ENCODE results near the gene SAMD4A. TPM values are rescaled to one million over a fixed set of nuclear protein-coding genes. Genes with fewer than 3 reads are reported as not detected.

SAMD4A gene
- polyA plus RNA-seq, 3 donors, result 3.2 to 8.6 (median 4.2) TPM

DNA sequence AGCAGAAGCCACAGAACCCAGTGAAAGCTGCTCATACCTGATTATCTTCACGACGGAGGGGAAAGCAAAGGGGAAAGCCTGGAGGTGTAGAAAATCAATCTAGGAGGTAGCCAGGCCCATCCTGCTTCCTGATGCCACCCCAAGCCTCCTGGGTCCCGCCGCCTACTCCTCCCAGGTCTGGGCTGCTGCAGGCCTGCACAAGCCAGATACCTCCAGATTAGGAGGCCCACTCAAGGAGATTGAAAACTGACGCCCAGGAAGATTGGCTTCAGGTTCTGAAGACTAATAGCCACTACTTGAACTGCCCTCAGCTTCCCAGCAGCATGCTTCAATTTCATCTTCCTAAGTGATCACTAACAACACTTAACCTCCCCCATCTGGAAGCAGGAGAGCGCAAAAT lies 248.6 kb downstream of the SAMD4A start:
- DNase-seq, result no peak
- no peaks in the 10 kb centered on the region for H3K36me3 Mint-ChIP-seq
- no peak overlapping the region for H2AFZ ChIP-seq (ENCODE audit: insufficient read depth, low read depth, low read length, poor library complexity, severe bottlenecking)
- H3K9me3 Mint-ChIP-seq, result no peaks in the 10 kb centered on the region
- no peak overlapping the region for H3K4me3 ChIP-seq (replicated peaks in 1 of 3; ENCODE audit: low read depth in 2 of 3, low read length in 3 of 3)
- H3K36me3 ChIP-seq (replicated peaks in 1 of 2; ENCODE audit: control insufficient read depth in 1 of 2, insufficient read depth in 2 of 2, low read length in 2 of 2), result no peaks in the 10 kb centered on the region
- peaks cover 7% of the 10 kb centered on the region for H3K4me1 Mint-ChIP-seq
- H3K9me3 ChIP-seq (replicated peaks in 1 of 2; ENCODE audit: control insufficient read depth in 1 of 2, insufficient read depth in 1 of 2, low read length in 2 of 2), result no peaks in the 10 kb centered on the region
- no peak overlapping the region for H3K27ac Mint-ChIP-seq
- peaks cover 0 to 3% of the 10 kb centered on the region in 2 donors for H3K4me1 ChIP-seq (ENCODE audit: control insufficient read depth in 1 of 2, insufficient read depth in 2 of 2, low read length in 2 of 2)
- 79% methylated on average over 3 of the region's 6 CpGs for WGBS (ENCODE audit: insufficient coverage)
- no peaks in the 10 kb centered on the region for H4K20me1 ChIP-seq (ENCODE audit: insufficient read depth, low read length)
- H3K79me2 ChIP-seq (ENCODE audit: insufficient read depth, low read length), result no peaks in the 10 kb centered on the region
- H3K4me2 ChIP-seq (replicated peaks; ENCODE audit: extremely low read depth, low read length, poor library complexity, severe bottlenecking), result no peak overlapping the region
- TF ChIP-seq, protein P1, sequence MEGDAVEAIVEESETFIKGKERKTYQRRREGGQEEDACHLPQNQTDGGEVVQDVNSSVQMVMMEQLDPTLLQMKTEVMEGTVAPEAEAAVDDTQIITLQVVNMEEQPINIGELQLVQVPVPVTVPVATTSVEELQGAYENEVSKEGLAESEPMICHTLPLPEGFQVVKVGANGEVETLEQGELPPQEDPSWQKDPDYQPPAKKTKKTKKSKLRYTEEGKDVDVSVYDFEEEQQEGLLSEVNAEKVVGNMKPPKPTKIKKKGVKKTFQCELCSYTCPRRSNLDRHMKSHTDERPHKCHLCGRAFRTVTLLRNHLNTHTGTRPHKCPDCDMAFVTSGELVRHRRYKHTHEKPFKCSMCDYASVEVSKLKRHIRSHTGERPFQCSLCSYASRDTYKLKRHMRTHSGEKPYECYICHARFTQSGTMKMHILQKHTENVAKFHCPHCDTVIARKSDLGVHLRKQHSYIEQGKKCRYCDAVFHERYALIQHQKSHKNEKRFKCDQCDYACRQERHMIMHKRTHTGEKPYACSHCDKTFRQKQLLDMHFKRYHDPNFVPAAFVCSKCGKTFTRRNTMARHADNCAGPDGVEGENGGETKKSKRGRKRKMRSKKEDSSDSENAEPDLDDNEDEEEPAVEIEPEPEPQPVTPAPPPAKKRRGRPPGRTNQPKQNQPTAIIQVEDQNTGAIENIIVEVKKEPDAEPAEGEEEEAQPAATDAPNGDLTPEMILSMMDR (IDR thresholded peaks at IDR 0.05), result no peak
- no peak overlapping the region for H3K4me3 Mint-ChIP-seq
- H3K27ac ChIP-seq (ENCODE audit: low read depth in 1 of 2, low read length in 2 of 2), result no peak overlapping the region
- peaks cover 0 to 2% (median 2%) of the 10 kb centered on the region in 3 donors for H3K27me3 Mint-ChIP-seq (ENCODE audit: low read depth in 3 of 3)
- intact Hi-C loops (cut with micrococcal nuclease), result no loop called here
- no peak overlapping the region for H3K9ac ChIP-seq (ENCODE audit: insufficient read depth, low read length, poor library complexity, severe bottlenecking)
- H3K27me3 ChIP-seq (ENCODE audit: control insufficient read depth in 2 of 2, insufficient read depth in 2 of 2, low read length in 2 of 2), result no peaks in the 10 kb centered on the region

- no peak for DNase-seq
- WGBS (ENCODE audit: insufficient coverage), result no CpG with 5 or more reads among the region's 1 CpG
- H4K20me1 ChIP-seq (ENCODE audit: insufficient read depth, low read length), result no peaks in the 10 kb centered on the region
- Mint-ChIP-seq H3K27me3 (ENCODE audit: low read depth in 3 of 3) (peaks cover 0 to 2% (median 2%) of the 10 kb centered on the region in 3 donors), H3K27ac (no peak overlapping the region), H3K9me3 (no peaks in the 10 kb centered on the region), H3K36me3 (no peaks in the 10 kb centered on the region), H3K4me3 (no peak overlapping the region), H3K4me1 (peaks cover 7% of the 10 kb centered on the region)
- H3K36me3 ChIP-seq (replicated peaks in 1 of 2; ENCODE audit: control insufficient read depth in 1 of 2, insufficient read depth in 2 of 2, low read length in 2 of 2), result no peaks in the 10 kb centered on the region
- intact Hi-C loops (cut with micrococcal nuclease), result no loop called here
- no peak overlapping the region for H3K9ac ChIP-seq (ENCODE audit: insufficient read depth, low read length, poor library complexity, severe bottlenecking)
- no peaks in the 10 kb centered on the region for H3K79me2 ChIP-seq (ENCODE audit: insufficient read depth, low read length)
- H3K27me3 ChIP-seq (ENCODE audit: control insufficient read depth in 2 of 2, insufficient read depth in 2 of 2, low read length in 2 of 2), result no peaks in the 10 kb centered on the region
- H3K4me3 ChIP-seq (replicated peaks in 1 of 3; ENCODE audit: low read depth in 2 of 3, low read length in 3 of 3), result no peak overlapping the region
- no peak overlapping the region for H3K27ac ChIP-seq (ENCODE audit: low read depth in 1 of 2, low read length in 2 of 2)
- H3K4me2 ChIP-seq (replicated peaks; ENCODE audit: extremely low read depth, low read length, poor library complexity, severe bottlenecking), result no peak overlapping the region
- TF ChIP-seq, protein P1 (IDR thresholded peaks at IDR 0.05), result no peak
- H2AFZ ChIP-seq (ENCODE audit: insufficient read depth, low read depth, low read length, poor library complexity, severe bottlenecking), result no peak overlapping the region
- no peaks in the 10 kb centered on the region for H3K9me3 ChIP-seq (replicated peaks in 1 of 2; ENCODE audit: control insufficient read depth in 1 of 2, insufficient read depth in 1 of 2, low read length in 2 of 2)
- peaks cover 0 to 3% of the 10 kb centered on the region in 2 donors for H3K4me1 ChIP-seq (ENCODE audit: control insufficient read depth in 1 of 2, insufficient read depth in 2 of 2, low read length in 2 of 2)
Measured at GRCh38 chr14:54816450-54816849, 249.5 kb downstream of the SAMD4A start.
